Measurements from ENCODE around the gene MVD.

The MVD gene

GRCh38 chr16:88635671-88636319 lies 27.1 kb downstream of the MVD start:
- Histone ChIP-seq H3K27ac (no peak overlapping the region), H3K36me3 (replicated peaks) (peaks cover 15% of the 10 kb centered on the region), H3K27me3 (replicated peaks) (peaks cover 24% of the 10 kb centered on the region), H3K4me3 (ENCODE audit: low read depth, low read length) (no peak overlapping the region)
- in situ Hi-C loops (cut with HindIII; ENCODE audit: low pct_ligation_motif_present, low sequenced_read_pairs), result no loop called here
- TF ChIP-seq, protein P1, sequence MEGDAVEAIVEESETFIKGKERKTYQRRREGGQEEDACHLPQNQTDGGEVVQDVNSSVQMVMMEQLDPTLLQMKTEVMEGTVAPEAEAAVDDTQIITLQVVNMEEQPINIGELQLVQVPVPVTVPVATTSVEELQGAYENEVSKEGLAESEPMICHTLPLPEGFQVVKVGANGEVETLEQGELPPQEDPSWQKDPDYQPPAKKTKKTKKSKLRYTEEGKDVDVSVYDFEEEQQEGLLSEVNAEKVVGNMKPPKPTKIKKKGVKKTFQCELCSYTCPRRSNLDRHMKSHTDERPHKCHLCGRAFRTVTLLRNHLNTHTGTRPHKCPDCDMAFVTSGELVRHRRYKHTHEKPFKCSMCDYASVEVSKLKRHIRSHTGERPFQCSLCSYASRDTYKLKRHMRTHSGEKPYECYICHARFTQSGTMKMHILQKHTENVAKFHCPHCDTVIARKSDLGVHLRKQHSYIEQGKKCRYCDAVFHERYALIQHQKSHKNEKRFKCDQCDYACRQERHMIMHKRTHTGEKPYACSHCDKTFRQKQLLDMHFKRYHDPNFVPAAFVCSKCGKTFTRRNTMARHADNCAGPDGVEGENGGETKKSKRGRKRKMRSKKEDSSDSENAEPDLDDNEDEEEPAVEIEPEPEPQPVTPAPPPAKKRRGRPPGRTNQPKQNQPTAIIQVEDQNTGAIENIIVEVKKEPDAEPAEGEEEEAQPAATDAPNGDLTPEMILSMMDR (IDR thresholded peaks at IDR 0.05; ENCODE audit: low read depth, low read length, missing control alignments), result no peak
- no peak for DNase-seq

GRCh38 chr16:88634994-88635670 lies 27.8 kb downstream of the MVD start:
- in situ Hi-C loops (cut with HindIII; ENCODE audit: low pct_ligation_motif_present, low sequenced_read_pairs), result no loop called here
- DNase-seq, result no peak
- Histone ChIP-seq H3K36me3 (replicated peaks) (peaks cover 20% of the 10 kb centered on the region), H3K27ac (peak overlapping the region; percentile 51), H3K4me3 (ENCODE audit: low read depth, low read length) (peak overlapping the region; percentile 55), H3K27me3 (replicated peaks) (peaks cover 18% of the 10 kb centered on the region)
- TF ChIP-seq, protein P1 (IDR thresholded peaks at IDR 0.05; ENCODE audit: low read depth, low read length, missing control alignments), result no peak

DNA sequence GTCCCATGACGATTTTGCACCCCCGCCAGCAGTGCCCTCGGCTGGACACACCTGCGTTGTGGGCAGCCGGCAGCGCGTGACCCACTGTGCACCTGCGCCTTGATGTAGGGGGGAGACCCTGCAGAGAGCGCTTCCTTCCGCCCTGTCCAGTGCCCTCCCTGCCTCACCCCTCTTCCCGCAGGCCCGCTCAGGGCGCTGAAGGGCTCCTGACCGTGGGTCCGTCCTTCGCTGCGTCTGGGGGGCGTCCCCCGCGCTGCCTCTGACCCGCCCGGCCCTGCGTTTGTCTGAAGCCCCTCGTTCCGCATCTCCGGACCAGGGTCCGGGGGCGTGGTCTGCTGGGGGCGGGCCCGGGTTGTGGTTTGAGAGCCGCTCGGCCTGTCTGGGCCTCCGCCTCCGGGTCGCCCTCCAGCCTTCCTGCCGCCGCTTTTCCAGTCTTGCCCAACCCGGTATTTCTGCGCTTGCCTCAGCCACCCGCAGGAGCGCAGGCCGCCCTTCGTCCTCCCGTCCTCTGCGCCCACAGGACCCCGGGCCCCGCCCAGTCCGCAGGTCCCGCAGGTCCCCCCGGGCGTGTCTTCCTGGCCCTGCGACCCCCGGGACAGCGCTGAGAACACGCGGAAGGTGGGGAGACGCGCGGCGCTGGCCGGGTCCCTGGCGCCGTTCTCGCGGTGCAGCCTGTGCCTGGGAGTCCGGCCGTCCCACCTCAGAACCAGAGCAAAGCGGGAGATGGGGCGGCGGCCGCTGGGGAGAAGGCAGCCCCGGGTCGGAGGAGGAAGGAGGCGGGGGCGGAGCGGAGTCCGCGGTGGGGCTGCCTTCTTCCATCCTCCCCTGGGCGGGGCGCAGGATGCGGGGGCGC lies 28.5 kb downstream of the MVD start:
- Histone ChIP-seq H3K27ac (peak overlapping the region; percentile 51), H3K27me3 (replicated peaks) (peaks cover 10% of the 10 kb centered on the region), H3K36me3 (replicated peaks) (peaks cover 24% of the 10 kb centered on the region), H3K4me3 (ENCODE audit: low read depth, low read length) (peak overlapping the region; percentile 55)
- in situ Hi-C loops (cut with HindIII; ENCODE audit: low pct_ligation_motif_present, low sequenced_read_pairs), result no loop called here
- peak; percentile 32 for DNase-seq
- TF ChIP-seq, protein P1 (IDR thresholded peaks at IDR 0.05; ENCODE audit: low read depth, low read length, missing control alignments), result no peak

DNA sequence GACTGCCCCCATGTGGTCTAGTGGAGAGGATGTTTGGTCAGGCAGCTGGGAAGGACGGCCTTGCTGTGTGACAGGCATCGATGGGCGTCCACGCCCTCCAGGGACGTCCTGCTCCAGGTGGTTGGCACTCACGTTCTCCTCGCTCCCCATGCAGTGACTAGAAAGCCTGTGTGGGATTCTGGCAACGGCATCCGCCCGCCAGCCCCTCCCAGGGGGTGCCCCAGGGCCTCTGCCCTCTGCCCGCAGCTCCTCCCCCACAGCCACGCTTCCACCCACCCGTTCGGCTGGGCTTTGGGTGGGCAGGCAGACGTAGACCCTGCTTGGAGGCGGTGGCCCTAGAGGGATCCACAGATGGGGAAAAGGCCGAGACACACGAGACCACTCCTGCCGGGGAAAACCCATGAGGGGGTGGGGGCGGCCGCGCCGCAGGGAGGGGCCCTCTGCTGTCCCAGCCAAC lies 29.2 kb downstream of the MVD start:
- H3K27me3 ChIP-seq (replicated peaks), result peaks cover 4% of the 10 kb centered on the region
- TF ChIP-seq, protein P1 (IDR thresholded peaks at IDR 0.05; ENCODE audit: low read depth, low read length, missing control alignments), result peak; percentile 66
- peaks cover 30% of the 10 kb centered on the region for H3K36me3 ChIP-seq (replicated peaks)
- in situ Hi-C loops (cut with HindIII; ENCODE audit: low pct_ligation_motif_present, low sequenced_read_pairs), result no loop called here
- H3K27ac ChIP-seq, result no peak overlapping the region
- peak; percentile 30 for DNase-seq
- H3K4me3 ChIP-seq (ENCODE audit: low read depth, low read length), result peak overlapping the region; percentile 55

GRCh38 chr16:88632587-88632930 lies 30.3 kb downstream of the MVD start:
- no peak overlapping the region for H3K4me3 ChIP-seq (ENCODE audit: low read depth, low read length)
- H3K27me3 ChIP-seq (replicated peaks), result no peaks in the 10 kb centered on the region
- TF ChIP-seq, protein P1 (IDR thresholded peaks at IDR 0.05; ENCODE audit: low read depth, low read length, missing control alignments), result no peak
- H3K27ac ChIP-seq, result no peak overlapping the region
- in situ Hi-C loops (cut with HindIII; ENCODE audit: low pct_ligation_motif_present, low sequenced_read_pairs), result no loop called here
- peaks cover 41% of the 10 kb centered on the region for H3K36me3 ChIP-seq (replicated peaks)
- DNase-seq, result no peak
